Fibroblast of villous mesenchyme (primary cell): ENCODE results near the gene FAM24B. TPM values are rescaled to one million over a fixed set of nuclear protein-coding genes. Genes with fewer than 3 reads are reported as not detected.
"Not testable (repeated sequence)": the region's sequence is repeated elsewhere in the genome, so short reads cannot be mapped to it uniquely, and the experiment has no call there.

Source experiments
- DNase-seq: peaks from one replicate; pipeline ENCODE4 v3.0.0-alpha.2; 2010; ENCODE audit warnings: low read depth
- H3K4me3 ChIP-seq: 2 replicates; pipeline ENCODE4 v1.5.1; 2011; ENCODE audit warnings: low read depth, mild to moderate bottlenecking, low read length
- total RNA-seq: library from RNA; depleted of rRNA; stranded (reverse); fragments of >200 nt; gene quantifications from 2 replicates; pipeline ENCODE4 v1.2.3, GENCODE V29; 2012
- TF ChIP-seq, protein P1 (sequence below): IDR thresholded peaks from 2 replicates; pipeline ENCODE4 v1.5.1; 2012; ENCODE audit warnings: low read depth, mild to moderate bottlenecking, low read length; ENCODE audit not compliant: insufficient read depth

FAM24B gene, protein sequence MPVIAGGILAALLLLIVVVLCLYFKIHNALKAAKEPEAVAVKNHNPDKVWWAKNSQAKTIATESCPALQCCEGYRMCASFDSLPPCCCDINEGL
- 2.9 and 3.5 TPM in 2 replicates for total RNA-seq

DNA sequence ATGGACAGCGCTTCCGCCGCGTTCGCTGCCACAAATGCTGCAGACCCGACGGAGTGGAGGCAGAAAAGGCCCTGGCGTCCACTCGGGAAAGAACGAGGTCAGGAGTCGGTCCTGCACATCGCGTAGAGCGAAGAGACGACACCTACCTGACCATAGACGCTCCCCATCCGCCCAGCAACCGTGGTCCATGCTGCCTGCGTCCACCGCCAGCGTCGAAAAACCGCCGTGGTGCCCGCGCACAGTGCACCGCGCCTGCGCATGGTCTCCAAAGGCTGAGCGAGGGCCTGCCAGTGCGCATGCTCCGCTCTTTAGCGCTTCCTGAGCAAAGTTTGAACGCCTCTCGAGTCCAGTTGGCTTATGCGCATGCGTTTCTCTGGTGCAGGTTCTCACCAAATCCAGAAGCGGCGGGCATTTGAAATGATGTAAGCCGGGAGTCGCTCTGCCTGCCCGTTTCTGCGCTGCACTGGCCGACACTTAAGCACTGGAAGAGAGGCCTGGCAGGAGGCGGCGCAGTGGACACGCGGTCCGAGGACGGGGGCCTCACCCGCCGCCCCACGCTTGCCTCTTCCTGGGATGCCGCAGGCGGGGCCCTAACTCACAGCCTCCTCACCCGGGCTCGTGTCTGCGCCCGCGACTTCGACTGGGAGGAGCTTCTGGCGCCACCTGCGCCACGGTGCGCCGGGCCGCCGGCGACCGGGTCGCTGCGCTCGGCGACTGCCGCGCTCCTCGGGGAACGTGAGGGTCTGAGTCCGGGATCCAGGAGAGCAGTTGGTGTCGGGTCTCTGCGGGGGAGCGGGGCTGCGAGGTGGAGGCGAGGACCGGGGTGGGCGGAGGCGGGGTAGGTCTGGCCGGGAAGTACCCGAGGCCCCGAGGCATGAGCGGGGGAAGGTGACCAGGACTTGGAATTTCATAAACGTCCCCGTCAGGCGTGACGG, at the start of gene FAM24B:
Gene FAM24B (minus strand): TSS at position 243 of the 935 bp plus-strand sequence. CDS start 29,066 bp downstream, outside the sequence.
- TF ChIP-seq, protein P1, sequence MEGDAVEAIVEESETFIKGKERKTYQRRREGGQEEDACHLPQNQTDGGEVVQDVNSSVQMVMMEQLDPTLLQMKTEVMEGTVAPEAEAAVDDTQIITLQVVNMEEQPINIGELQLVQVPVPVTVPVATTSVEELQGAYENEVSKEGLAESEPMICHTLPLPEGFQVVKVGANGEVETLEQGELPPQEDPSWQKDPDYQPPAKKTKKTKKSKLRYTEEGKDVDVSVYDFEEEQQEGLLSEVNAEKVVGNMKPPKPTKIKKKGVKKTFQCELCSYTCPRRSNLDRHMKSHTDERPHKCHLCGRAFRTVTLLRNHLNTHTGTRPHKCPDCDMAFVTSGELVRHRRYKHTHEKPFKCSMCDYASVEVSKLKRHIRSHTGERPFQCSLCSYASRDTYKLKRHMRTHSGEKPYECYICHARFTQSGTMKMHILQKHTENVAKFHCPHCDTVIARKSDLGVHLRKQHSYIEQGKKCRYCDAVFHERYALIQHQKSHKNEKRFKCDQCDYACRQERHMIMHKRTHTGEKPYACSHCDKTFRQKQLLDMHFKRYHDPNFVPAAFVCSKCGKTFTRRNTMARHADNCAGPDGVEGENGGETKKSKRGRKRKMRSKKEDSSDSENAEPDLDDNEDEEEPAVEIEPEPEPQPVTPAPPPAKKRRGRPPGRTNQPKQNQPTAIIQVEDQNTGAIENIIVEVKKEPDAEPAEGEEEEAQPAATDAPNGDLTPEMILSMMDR = no peak

DNA sequence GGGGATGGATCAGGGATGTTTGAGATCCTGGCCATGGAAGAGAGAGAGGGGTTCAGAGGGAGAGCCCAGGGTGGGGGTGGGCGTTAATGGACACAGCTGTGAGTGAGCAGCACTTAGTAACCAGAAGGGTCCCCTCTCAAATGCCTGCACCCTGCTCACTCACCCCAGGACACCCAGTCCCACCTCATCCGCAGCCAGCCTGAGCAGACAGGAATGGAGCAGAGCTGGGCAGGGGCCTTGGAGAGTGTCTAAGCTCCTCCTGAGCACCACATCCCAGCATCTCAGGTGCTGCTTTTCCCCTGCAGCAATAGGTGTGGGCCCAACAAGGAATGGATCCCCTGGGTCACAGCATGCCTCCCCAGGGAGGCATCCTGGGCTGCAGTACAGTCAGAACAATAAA, 36.3 kb upstream of the FAM24B start:
- TF ChIP-seq, protein P1 = no peak
- no peak overlapping the region for H3K4me3 ChIP-seq
- no peak for DNase-seq

More for the DNA sequence above, at the start of gene FAM24B:
- peak within 1 kb of the TSS; percentile 74 for H3K4me3 ChIP-seq
- peak; percentile 97 for DNase-seq

DNA sequence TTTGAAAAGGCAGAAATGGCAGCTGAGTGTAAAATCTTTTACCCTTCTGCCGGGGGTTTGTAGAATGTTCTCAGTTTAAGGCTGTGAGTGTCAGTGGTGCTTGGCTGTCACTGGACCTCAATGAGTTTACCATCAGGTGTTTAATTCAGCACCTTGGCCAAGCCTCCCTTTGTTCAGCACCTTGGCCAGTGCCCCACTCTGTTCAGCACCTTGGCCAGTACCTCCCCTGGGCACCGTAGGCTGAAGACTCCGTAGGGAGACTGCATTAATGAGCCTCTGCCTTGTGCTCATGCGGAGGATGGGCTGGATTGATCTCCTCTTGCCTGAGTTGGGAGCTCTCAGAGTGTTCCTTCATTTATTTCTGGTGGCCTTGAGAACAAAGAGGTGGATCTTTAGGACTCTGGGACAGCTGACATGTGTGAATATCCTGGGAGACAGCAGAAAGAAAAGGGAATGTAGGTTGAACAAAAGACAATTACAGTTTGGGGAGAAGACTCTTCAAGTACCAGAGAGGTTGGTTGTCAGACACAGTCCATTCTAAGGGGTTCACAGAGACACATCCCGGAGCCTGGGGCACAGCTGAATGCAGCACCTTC, 32.6 kb upstream of the FAM24B start:
- TF ChIP-seq, protein P1 = no peak
- DNase-seq = peak; percentile 58
- no peak overlapping the region for H3K4me3 ChIP-seq

DNA sequence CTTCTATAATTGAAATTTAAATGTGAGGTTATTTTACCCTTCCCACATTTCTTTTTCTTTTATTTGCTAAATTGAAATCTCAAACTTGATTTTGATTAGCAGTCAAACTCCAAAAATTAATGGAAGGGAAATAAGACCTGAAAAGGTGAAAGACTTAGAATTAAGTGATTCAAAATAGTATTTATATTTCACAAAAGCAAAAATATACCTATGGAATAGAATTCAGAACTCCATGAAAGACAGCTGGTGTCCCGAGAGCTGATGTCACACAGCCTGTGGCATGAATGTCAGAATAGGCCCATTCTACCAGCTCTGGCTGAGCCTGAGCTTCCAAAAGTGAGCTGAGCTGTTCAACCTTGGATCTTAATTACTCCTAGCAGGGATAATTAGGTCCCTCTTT, 30.9 kb upstream of the FAM24B start, which contains the start of gene FAM24A:
Gene FAM24A (plus strand): TSS at position 301 of the 400 bp plus-strand sequence. CDS start 1,025 bp downstream, outside the sequence.
- no peak for DNase-seq
- TF ChIP-seq, protein P1 = no peak

DNA sequence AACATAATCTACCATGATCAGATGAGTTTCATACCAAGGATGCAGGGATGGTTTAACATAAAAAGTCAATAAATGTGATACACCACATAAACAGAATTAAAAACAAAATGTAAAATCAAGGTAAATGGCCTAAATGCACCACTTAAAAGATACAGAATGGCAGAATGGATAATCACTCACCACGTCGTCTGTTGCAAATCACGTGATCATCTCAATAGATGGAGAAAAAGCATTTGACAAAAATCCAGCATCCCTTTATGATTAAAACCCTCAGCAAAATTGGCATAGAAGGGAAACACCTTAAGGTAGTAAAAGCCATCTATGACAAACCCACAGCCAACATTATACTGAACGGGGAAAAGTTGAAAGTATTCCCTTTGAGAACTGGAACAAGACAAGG, 24.5 kb upstream of the FAM24B start:
- not testable (repeated sequence) for H3K4me3 ChIP-seq, DNase-seq

More for the DNA sequence above, 30.9 kb upstream of the FAM24B start, which contains the start of gene FAM24A:
- H3K4me3 ChIP-seq = no peak within 1 kb of the TSS

DNA sequence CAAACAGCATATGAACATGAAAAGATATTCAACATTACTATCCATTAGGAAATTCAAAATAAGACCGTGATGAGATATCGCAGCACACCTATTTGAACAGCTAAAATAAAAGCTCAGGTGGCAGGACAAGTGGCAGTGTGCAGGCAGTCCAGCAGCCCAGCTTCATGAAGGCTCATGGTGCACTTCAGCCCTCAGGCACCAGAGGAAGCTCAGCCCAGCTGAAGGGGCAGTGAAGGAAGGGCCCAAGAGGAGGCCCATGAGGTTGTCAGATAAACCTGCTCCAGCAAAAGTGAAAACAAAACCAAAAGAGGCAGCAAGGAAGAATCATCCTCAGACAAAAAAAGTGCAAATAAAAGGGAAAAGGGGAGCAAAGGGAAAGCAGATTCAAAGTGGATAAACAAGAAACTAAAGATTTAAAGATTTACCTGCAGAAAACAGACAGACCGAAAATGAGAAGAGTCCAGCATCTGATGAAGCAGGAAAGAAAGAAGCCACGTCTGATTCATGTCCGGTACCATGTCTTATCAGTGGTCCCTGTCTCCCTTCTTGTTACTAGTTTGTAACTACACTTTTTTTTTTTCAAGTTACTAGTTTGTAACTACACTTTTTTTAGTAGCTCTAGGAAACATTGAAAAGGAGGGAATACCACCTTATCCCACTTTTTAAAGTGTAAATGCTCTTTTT, 15.0 kb upstream of the FAM24B start:
- TF ChIP-seq, protein P1 = no peak
- H3K4me3 ChIP-seq = no peak overlapping the region
- no peak for DNase-seq
